ENCODE data around the gene SIAH2. TPM values are rescaled to one million over a fixed set of nuclear protein-coding genes. Genes with fewer than 3 reads are reported as not detected.
"Not testable (repeated sequence)": the region's sequence is repeated elsewhere in the genome, so short reads cannot be mapped to it uniquely, and the experiment has no call there.

Gene SIAH2
- total RNA-seq (2014; rRNA removed; shearing (Covaris generic)): 23.4 and 25.8 TPM in 2 replicates

- DNase-seq (ENCODE audit: low spot score): peak; percentile 85
These were observed at the start of gene SIAH2 for GRCh38 chr3:150763122-150763840. SIAH2 (minus strand) TSS chr3:150763169; CDS start chr3:150762849, 320 bp downstream.

GRCh38 chr3:150811984-150812383, 49.0 kb upstream of the SIAH2 start:
- DNase-seq (ENCODE audit: low spot score): no peak

- no peak for DNase-seq (ENCODE audit: low spot score)
These were observed 47.7 kb upstream of the SIAH2 start for GRCh38 chr3:150810641-150811040.

- no peak for DNase-seq (ENCODE audit: low spot score)
These were observed 43.3 kb upstream of the SIAH2 start for GRCh38 chr3:150806185-150806835.

GRCh38 chr3:150805354-150805753, 42.4 kb upstream of the SIAH2 start:
- no peak for DNase-seq (ENCODE audit: low spot score)

- no peak for DNase-seq (ENCODE audit: low spot score)
These were observed 40.5 kb upstream of the SIAH2 start for GRCh38 chr3:150803440-150803985.

GRCh38 chr3:150800722-150801121, 37.8 kb upstream of the SIAH2 start:
- no peak for DNase-seq (ENCODE audit: low spot score)

- DNase-seq (ENCODE audit: low spot score): peak; percentile 11
These were observed 35.2 kb upstream of the SIAH2 start for GRCh38 chr3:150798122-150798618.

GRCh38 chr3:150797155-150797554, 34.2 kb upstream of the SIAH2 start:
- DNase-seq (ENCODE audit: low spot score): no peak

GRCh38 chr3:150796527-150796926, 33.6 kb upstream of the SIAH2 start:
- not testable (repeated sequence) for DNase-seq (ENCODE audit: low spot score)

GRCh38 chr3:150793641-150794040, 30.7 kb upstream of the SIAH2 start:
- DNase-seq (ENCODE audit: low spot score): no peak

- no peak for DNase-seq (ENCODE audit: low spot score)
These were observed 27.7 kb upstream of the SIAH2 start for GRCh38 chr3:150790629-150791028.

GRCh38 chr3:150789451-150789850, 26.5 kb upstream of the SIAH2 start:
- no peak for DNase-seq (ENCODE audit: low spot score)

GRCh38 chr3:150787741-150788370, 24.9 kb upstream of the SIAH2 start:
- DNase-seq (ENCODE audit: low spot score): peak; percentile 58

- DNase-seq (ENCODE audit: low spot score): no peak
These were observed 23.8 kb upstream of the SIAH2 start for GRCh38 chr3:150786791-150787190.

GRCh38 chr3:150784747-150785125, 21.8 kb upstream of the SIAH2 start:
- no peak for DNase-seq (ENCODE audit: low spot score)

- no peak for DNase-seq (ENCODE audit: low spot score)
These were observed 21.2 kb upstream of the SIAH2 start for GRCh38 chr3:150783920-150784746.

- no peak for DNase-seq (ENCODE audit: low spot score)
These were observed 20.3 kb upstream of the SIAH2 start for GRCh38 chr3:150783316-150783715.

GRCh38 chr3:150779402-150779858, 16.5 kb upstream of the SIAH2 start:
- no peak for DNase-seq (ENCODE audit: low spot score)

- no peak for DNase-seq (ENCODE audit: low spot score)
These were observed 15.9 kb upstream of the SIAH2 start for GRCh38 chr3:150778793-150779401.

GRCh38 chr3:150775001-150775599, 12.1 kb upstream of the SIAH2 start:
- DNase-seq (ENCODE audit: low spot score): no peak

All from A172 (cell line).